ENCODE measurements around the gene TMEM114.
"Not testable (repeated sequence)": the region's sequence is repeated elsewhere in the genome, so short reads cannot be mapped to it uniquely, and the experiment has no call there.

The TMEM114 gene

DNA sequence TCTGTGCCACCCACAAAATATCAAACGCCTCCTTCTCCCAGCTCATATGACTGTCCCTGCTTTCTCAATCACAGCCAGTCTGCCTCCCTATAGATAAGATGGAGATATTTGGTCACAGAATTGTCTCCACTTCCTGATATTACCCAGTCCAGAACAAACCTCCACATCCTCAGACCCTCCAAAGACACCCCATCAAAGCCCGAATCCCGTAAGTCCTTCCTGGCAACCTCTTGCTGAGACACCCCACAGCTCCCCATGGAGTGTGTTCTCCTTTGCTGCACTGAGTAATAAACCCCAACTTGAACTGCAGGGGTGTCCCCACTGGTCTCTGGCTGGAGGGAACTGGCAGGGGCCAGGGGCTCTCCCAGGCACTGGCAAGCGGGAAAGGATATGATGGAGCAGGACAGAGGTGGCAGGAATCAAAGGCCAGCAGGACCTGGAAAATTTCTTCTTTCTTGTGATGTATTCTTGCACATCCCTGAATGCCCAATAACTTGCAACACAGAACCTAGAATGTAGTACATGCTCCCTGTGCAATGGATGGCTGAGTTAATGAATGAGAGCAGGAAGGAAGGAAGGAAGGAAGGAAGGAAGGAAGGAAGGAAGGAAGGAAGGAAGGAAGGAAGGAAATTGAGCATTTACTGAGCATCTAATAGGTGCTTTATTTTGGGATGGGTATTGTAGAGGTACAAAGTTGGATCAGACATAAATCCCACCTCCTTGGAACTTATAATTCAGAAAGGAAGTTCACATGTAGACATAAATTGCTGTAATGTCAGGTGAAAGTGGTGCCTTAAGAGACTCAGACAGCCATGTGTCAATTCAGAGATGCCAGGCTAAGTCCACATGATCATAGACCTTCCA, 13.9 kb downstream of the TMEM114 start:
- DNase-seq (ENCODE audit: low read depth), result no peak
- TF ChIP-seq, protein P1, sequence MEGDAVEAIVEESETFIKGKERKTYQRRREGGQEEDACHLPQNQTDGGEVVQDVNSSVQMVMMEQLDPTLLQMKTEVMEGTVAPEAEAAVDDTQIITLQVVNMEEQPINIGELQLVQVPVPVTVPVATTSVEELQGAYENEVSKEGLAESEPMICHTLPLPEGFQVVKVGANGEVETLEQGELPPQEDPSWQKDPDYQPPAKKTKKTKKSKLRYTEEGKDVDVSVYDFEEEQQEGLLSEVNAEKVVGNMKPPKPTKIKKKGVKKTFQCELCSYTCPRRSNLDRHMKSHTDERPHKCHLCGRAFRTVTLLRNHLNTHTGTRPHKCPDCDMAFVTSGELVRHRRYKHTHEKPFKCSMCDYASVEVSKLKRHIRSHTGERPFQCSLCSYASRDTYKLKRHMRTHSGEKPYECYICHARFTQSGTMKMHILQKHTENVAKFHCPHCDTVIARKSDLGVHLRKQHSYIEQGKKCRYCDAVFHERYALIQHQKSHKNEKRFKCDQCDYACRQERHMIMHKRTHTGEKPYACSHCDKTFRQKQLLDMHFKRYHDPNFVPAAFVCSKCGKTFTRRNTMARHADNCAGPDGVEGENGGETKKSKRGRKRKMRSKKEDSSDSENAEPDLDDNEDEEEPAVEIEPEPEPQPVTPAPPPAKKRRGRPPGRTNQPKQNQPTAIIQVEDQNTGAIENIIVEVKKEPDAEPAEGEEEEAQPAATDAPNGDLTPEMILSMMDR (conservative IDR thresholded peaks at IDR 0.05; ENCODE audit: low read depth, low read length), result no peak
- H3K4me3 ChIP-seq (ENCODE audit: low read depth, low read length), result no peak overlapping the region

DNA sequence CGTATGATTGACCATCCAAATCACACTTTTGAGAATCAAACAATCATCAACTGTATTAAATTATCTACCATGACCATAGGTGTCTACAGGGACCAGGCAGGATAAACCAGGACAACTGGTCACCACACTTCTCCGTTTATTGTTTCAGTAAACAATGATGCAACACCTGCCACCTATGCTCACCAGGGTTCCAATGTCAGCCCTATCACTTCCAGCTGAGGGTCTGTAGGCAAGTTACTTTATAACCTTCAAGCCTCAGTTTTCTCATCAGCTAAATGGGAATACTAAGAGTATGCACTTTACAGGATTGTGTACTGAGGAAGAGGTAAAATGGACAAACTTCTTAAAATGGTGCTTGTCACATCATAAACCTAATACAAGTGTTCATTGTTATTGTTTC, 14.9 kb downstream of the TMEM114 start:
- TF ChIP-seq, protein P1 (conservative IDR thresholded peaks at IDR 0.05; ENCODE audit: low read depth, low read length), result no peak

DNA sequence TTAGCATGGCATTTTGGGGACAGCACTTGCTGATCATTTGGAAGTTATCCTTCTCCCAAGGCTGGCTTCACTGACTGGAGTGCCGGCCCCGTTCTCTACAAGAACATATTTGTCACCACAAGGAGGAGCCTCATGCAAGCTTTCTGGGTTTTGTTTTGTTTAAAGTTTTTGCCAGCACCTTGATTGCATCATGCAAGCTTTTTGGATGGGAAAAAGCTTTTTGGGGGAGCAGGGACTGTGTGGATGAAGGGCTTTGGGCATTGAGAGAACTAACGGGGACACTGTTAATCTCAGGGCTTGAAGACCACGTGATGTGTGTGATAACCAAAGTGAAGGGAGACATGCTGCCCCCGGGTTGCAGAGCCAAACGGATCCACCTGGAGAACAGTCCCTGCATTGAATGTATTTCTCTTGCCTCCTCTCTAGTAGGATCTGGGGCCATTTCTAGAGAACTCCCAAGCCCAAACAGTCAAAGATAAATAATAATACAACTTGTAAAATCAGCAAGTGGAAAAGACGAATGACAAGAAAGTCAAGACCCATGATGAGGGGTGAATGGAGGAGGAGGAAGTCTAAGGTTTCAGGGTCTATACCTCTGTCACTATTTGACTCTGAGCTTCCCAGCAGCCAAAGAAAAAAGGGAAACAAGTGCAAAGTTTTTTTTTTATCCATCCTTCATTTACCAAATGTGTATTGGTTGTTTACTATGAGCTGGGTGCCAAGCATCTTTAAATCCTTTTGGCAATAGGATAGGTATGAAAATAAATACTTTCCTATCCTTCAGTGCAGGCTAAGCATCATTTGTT, 17.2 kb downstream of the TMEM114 start:
- TF ChIP-seq, protein P1 (conservative IDR thresholded peaks at IDR 0.05; ENCODE audit: low read depth, low read length), result peak; percentile 80
- peak; percentile 82 for DNase-seq (ENCODE audit: low read depth)

More for the DNA sequence above, 14.9 kb downstream of the TMEM114 start:
- no peak overlapping the region for H3K4me3 ChIP-seq (ENCODE audit: low read depth, low read length)
- no peak for DNase-seq (ENCODE audit: low read depth)

DNA sequence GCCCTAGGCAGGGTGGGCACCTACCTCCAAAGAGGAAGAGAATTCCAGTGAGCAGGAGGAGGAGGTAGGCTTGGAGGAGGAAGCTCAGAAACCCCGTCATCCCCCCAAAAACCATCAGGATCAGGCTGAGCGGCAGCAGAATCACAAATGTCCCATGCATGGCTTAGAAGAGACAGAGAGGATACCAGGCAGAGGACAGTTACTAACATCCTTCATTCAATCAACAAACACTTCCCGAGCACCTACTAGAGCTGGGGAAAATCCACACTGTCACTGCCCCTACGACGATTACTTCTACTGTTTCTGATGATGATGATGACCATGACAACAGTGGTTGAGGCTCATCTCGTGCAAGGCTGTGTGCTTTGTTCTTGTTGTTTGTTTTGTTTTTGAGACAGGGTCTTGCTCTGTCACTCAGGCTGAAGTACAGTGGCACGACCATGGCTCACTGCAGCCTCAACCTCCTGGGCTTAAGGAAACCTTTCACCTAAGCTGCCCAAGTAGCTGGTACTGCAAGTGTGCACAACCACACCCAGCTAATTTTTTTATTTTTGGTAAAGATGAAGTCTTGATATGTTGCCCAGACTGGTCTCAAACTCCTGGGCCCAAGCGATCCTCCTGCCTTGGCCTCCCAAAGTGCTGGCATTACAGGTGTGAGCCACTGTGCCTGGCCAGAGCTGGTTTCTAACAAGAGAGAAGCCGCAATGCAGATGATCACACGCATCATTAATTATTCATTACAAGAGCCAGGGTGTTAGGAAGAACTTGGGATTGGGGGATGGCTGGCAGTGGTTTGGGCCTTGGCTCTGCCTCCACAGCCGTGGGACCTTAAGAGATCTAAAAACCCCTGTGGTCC, 18.0 kb downstream of the TMEM114 start:
- no peak overlapping the region for H3K4me3 ChIP-seq (ENCODE audit: low read depth, low read length)
- TF ChIP-seq, protein P1 (conservative IDR thresholded peaks at IDR 0.05; ENCODE audit: low read depth, low read length), result no peak
- no peak for DNase-seq (ENCODE audit: low read depth)

More for the DNA sequence above, 17.2 kb downstream of the TMEM114 start:
- H3K4me3 ChIP-seq (ENCODE audit: low read depth, low read length), result no peak overlapping the region

DNA sequence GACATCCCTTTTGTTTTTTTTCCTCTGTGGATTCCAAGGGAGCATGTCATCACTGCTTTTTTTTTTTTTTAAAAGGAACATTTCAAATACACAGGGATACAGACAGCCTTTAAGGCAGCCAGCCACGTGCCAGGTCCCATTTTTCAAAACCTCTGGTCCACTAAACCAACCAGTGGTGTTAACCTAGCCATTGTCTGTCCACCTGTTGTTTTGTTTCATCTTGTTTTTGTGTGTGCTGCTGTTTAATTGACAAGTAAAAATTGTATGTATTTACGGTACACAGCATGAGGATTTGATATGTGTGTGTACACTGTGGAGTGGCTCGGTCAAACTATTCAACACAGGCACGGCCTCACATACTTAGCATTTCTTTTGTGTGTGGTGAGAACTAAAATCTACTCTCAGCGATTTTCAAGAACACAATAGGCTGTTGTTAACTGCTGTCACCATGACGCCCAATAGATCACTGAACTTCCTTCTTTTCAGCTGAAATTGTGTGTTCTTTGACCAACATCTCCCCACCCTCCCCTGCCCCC, 19.2 kb downstream of the TMEM114 start:
- H3K4me3 ChIP-seq (ENCODE audit: low read depth, low read length), result no peak overlapping the region
- TF ChIP-seq, protein P1 (conservative IDR thresholded peaks at IDR 0.05; ENCODE audit: low read depth, low read length), result no peak
- DNase-seq (ENCODE audit: low read depth), result peak; percentile 90

DNA sequence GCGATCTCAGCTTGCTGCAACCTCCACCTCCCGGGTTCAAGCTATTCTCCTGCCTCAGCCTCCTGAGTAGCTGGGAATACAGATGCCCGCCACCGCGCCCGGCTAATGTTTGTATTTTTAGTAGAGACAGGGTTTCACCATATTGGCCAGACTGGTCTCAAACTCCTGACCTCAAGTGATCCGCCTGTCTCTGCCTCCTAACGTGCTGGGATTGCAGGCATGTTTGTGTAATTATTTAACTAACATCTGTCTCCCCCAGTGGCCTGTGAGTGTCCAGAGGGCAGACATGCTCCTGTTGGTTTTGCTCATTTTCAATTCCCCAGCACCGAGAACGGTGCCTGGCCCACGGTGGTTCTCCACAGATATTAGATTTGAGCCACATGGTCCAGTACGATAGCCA, 19.9 kb downstream of the TMEM114 start:
- H3K4me3 ChIP-seq (ENCODE audit: low read depth, low read length), result not testable (repeated sequence)
- peak; percentile 34 for DNase-seq (ENCODE audit: low read depth)

Measured in choroid plexus epithelial cell (primary cell).